Spleen (tissue), 7 donors: ENCODE data around the gene JADE2.

Experiments used
- POLR2A ChIP-seq, 3 donors: fragments of 450-650 bp; IDR thresholded peaks; one replicate each; pipeline ENCODE4 v1.5.1; 2017; ENCODE audit warnings: antibody characterized with exemption in 3 of 3, mild to moderate bottlenecking in 1 of 3
- POLR2AphosphoS5 ChIP-seq, 3 donors: sonication (generic); formaldehyde crosslinking; IDR thresholded peaks; one replicate each; pipeline ENCODE4 v1.5.1; 2017; ENCODE audit warnings: antibody characterized with exemption in 3 of 3
- TF ChIP-seq, protein P1 (sequence below), 11 experiments: fragments of 200-600 bp in 7 of 11; fragments of 450-650 bp in 4 of 11; sonication (generic) in 4 of 11; IDR thresholded peaks in 8 of 11; conservative IDR thresholded peaks in 3 of 11; 1 replicate in 7 of 11; 2 replicates in 4 of 11; pipeline versions ENCODE4 v1.4.0 to v1.8.0; 2016 to 2021; ENCODE audit warnings: antibody characterized with exemption in 11 of 11, inconsistent platforms in 4 of 11, mild to moderate bottlenecking in 1 of 11
- donor health status: DM: no; HTN: no; CAD: no; lungs with moderate emphysema.
- donor health status: DM: no; HTN: no; CAD: no.
- donor health status: DM: no; HTN: no; CAD: no.

GRCh38 chr5:134494780-134495179 is 30.7 kb upstream of the JADE2 start:
- TF ChIP-seq, protein P1, sequence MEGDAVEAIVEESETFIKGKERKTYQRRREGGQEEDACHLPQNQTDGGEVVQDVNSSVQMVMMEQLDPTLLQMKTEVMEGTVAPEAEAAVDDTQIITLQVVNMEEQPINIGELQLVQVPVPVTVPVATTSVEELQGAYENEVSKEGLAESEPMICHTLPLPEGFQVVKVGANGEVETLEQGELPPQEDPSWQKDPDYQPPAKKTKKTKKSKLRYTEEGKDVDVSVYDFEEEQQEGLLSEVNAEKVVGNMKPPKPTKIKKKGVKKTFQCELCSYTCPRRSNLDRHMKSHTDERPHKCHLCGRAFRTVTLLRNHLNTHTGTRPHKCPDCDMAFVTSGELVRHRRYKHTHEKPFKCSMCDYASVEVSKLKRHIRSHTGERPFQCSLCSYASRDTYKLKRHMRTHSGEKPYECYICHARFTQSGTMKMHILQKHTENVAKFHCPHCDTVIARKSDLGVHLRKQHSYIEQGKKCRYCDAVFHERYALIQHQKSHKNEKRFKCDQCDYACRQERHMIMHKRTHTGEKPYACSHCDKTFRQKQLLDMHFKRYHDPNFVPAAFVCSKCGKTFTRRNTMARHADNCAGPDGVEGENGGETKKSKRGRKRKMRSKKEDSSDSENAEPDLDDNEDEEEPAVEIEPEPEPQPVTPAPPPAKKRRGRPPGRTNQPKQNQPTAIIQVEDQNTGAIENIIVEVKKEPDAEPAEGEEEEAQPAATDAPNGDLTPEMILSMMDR (IDR thresholded peaks at IDR 0.05 in 8 of 11, conservative IDR thresholded peaks at IDR 0.05 in 3 of 11): no peak
- TF ChIP-seq POLR2AphosphoS5 (IDR thresholded peaks at IDR 0.05) (no peak), POLR2A (IDR thresholded peaks at IDR 0.05) (no peak)
